Endothelial cell of umbilical vein (primary cell): ENCODE data around the gene DUOXA2. TPM values are rescaled to one million over a fixed set of nuclear protein-coding genes. Genes with fewer than 3 reads are reported as not detected.

Experiments
- BruUV-seq: library from RNA; stranded (reverse); fragments of 400-500 nt; replicated peaks from 2 replicates; lab custom pipeline; 2021; lab: Mats Ljungman, UMichigan
- CTCF ChIA-PET: fragments of 300-600, 350-600 bp; sonication (Branson Sonifier 250); formaldehyde crosslinking; loops from one replicate; lab custom pipeline; 2021; ENCODE audit warnings: antibody characterized with exemption, inconsistent platforms; lab: Charles Lee
- POLR2A ChIA-PET: fragments of 300-600, 350-600 bp; sonication (Branson Sonifier 250); formaldehyde crosslinking; loops from one replicate; lab custom pipeline; 2021; ENCODE audit warnings: antibody characterized with exemption, inconsistent platforms; lab: Charles Lee
- DNase-seq: peaks from one replicate; pipeline ENCODE4 v3.0.0-alpha.2; 2011; ENCODE audit warnings: low read depth, low spot score
- FAIRE-seq: peaks from 2 replicates; lab custom pipeline; 2011; peaks lifted over from hg19 to GRCh38; lab: Jason Lieb, UNC
- H2AFZ ChIP-seq: 2 replicates; pipeline ENCODE4 v1.6.0; 2012; ENCODE audit warnings: low read depth, low read length, control low read depth, inconsistent platforms
- H3K27ac ChIP-seq: 2 replicates; pipeline ENCODE4 v1.5.1; 2011; ENCODE audit warnings: low read depth, mild to moderate bottlenecking, control low read depth, low read length, moderate library complexity; ENCODE audit not compliant: insufficient read depth
- H3K27me3 ChIP-seq, 2 experiments: 2 replicates each; pipeline versions ENCODE4 v1.6.0 to v1.6.1; 2011; ENCODE audit warnings: low read length in 2 of 2, mixed read lengths in 1 of 2; ENCODE audit not compliant: control insufficient read depth in 2 of 2, insufficient read depth in 2 of 2
- H3K36me3 ChIP-seq, 2 experiments: 2 replicates in 1 of 2; 3 replicates in 1 of 2; pipeline ENCODE4 v1.5.1; 2011; ENCODE audit warnings: low read length in 2 of 2, mild to moderate bottlenecking in 1 of 2, moderate library complexity in 1 of 2; ENCODE audit not compliant: control insufficient read depth in 2 of 2, insufficient read depth in 2 of 2; ENCODE audit errors: extremely low read depth in 1 of 2
- H3K4me1 ChIP-seq: 3 replicates; pipeline ENCODE4 v1.5.1; 2011; ENCODE audit warnings: mild to moderate bottlenecking, low read length; ENCODE audit not compliant: control insufficient read depth, insufficient read depth; ENCODE audit errors: extremely low read depth
- H3K4me2 ChIP-seq: 2 replicates; pipeline ENCODE4 v1.6.1; 2011; ENCODE audit warnings: low read length, control low read depth, mixed read lengths; ENCODE audit not compliant: insufficient read depth
- H3K4me3 ChIP-seq, 3 experiments: fragments of 200-600 bp in 1 of 3; sonication (generic), shearing (Covaris generic) in 1 of 3; replicated peaks in 1 of 3; 2 replicates each; pipeline ENCODE4 v1.5.1; 2011 to 2016; ENCODE audit warnings: control low read depth in 3 of 3, low read length in 3 of 3, mild to moderate bottlenecking in 2 of 3, inconsistent platforms in 1 of 3, low read depth in 1 of 3, moderate library complexity in 1 of 3; ENCODE audit not compliant: insufficient read depth in 1 of 3
- H3K79me2 ChIP-seq: 2 replicates; pipeline ENCODE4 v1.6.0; 2012; ENCODE audit warnings: low read length, inconsistent platforms; ENCODE audit not compliant: control insufficient read depth, insufficient read depth
- H3K9ac ChIP-seq: replicated peaks from 2 replicates; pipeline ENCODE3; 2011; ENCODE audit warnings: low read length, control low read depth; ENCODE audit not compliant: insufficient read depth; ENCODE audit errors: extremely low read depth
- H3K9me1 ChIP-seq: replicated peaks from 3 replicates; pipeline ENCODE4 v1.6.0; 2011; ENCODE audit warnings: mild to moderate bottlenecking, low read length; ENCODE audit not compliant: control insufficient read depth, insufficient read depth; ENCODE audit errors: extremely low read depth
- H3K9me3 ChIP-seq: replicated peaks from 2 replicates; pipeline ENCODE4 v1.5.1; 2012; ENCODE audit warnings: low read length, inconsistent platforms; ENCODE audit not compliant: control insufficient read depth, insufficient read depth
- H4K20me1 ChIP-seq: replicated peaks from 2 replicates; pipeline ENCODE3; 2011; ENCODE audit warnings: mild to moderate bottlenecking, low read length; ENCODE audit not compliant: control insufficient read depth, insufficient read depth; ENCODE audit errors: extremely low read depth
- CTCF ChIP-seq, 2 donors: IDR thresholded peaks; 1 replicate in 1 of 2; 2 replicates in 1 of 2; pipeline ENCODE4 v1.5.1; 2011; ENCODE audit warnings: low read length in 2 of 2, mild to moderate bottlenecking in 2 of 2, moderate library complexity in 2 of 2, control low read depth in 1 of 2, inconsistent platforms in 1 of 2, low read depth in 1 of 2; ENCODE audit not compliant: insufficient read depth in 1 of 2; ENCODE audit errors: extremely low read depth in 1 of 2
- EZH2 ChIP-seq: IDR thresholded peaks from 2 replicates; pipeline ENCODE4 v1.6.1; 2012; ENCODE audit warnings: borderline replicate concordance, low read depth, mild to moderate bottlenecking, moderate library complexity, low read length, inconsistent platforms; ENCODE audit not compliant: severe bottlenecking
- FOS ChIP-seq: IDR thresholded peaks from 2 replicates; pipeline ENCODE4 v1.6.1; 2011; ENCODE audit warnings: mild to moderate bottlenecking, low read length, moderate library complexity, borderline replicate concordance; ENCODE audit not compliant: insufficient read depth
- MAX ChIP-seq: IDR thresholded peaks from 2 replicates; pipeline ENCODE4 v1.6.1; 2011; ENCODE audit not compliant: insufficient read depth, insufficient read length
- POLR2AphosphoS5 ChIP-seq: IDR thresholded peaks from 2 replicates; pipeline ENCODE4 v1.6.1; 2012; ENCODE audit warnings: low read depth, mild to moderate bottlenecking, control low read depth, low read length, moderate library complexity; ENCODE audit not compliant: insufficient read depth
- dilution Hi-C: fragments of 300-500 bp; cut with MboI; formaldehyde crosslinking; loops from one replicate; pipeline ENCODE4 v1.15.0; 2019; ENCODE audit warnings: low sequenced_read_pairs; ENCODE audit not compliant: extremely low pct_ligation_motif_present
- intact Hi-C: fragments of 100-400 bp; cut with micrococcal nuclease; formaldehyde crosslinking; loops from one replicate; pipeline ENCODE4 v1.10.0; 2022
- polyA plus RNA-seq, 4 experiments: library from polyadenylated mRNA; depleted of rRNA in 3 of 4; stranded (reverse) in 3 of 4; unstranded in 1 of 4; fragments of >200 nt; gene quantifications; 2 replicates each; pipeline versions ENCODE4 v1.2.1 to v1.2.3, GENCODE V29; 2011 to 2012; ENCODE audit warnings: missing spikeins in 1 of 4
- total RNA-seq: library from RNA; stranded (reverse); gene quantifications from 2 replicates; pipeline ENCODE4 v1.2.3, GENCODE V29; 2021

Gene DUOXA2
- total and polyA plus RNA-seq, 2 donors (not counting 3 experiments of a cell fraction or from before 2014, with no cell fraction given): not detected

- Histone ChIP-seq H3K79me2 (no peaks in the 10 kb centered on the region), H3K9me3 (no peaks in the 10 kb centered on the region), H3K4me3 (peak overlapping the region; percentile 54 to 76 (median 61)), H4K20me1 (no peaks in the 10 kb centered on the region), H3K4me2 (peak overlapping the region; percentile 63), H3K9ac (peak overlapping the region; percentile 95), H3K9me1 (no peaks in the 10 kb centered on the region), H3K27ac (peak overlapping the region; percentile 79), H3K36me3 (no peaks in the 10 kb centered on the region), H3K27me3 (no peaks in the 10 kb centered on the region), H3K4me1 (peaks cover 3% of the 10 kb centered on the region), H2AFZ (peak overlapping the region; percentile 72)
- DNase-seq (peak; percentile 72), FAIRE-seq (peak; percentile 91)
- ChIA-PET CTCF (interaction anchor here (0.7 to 2.2 kb wide), 7 partner anchors 10 to 264 kb away, joined by 3 to 8 read pairs (median 4); a partner anchor contains a TSS), POLR2A (interaction anchor here (0.8 kb wide), 1 partner anchor 15 kb away, joined by 3 read pairs; no protein-coding TSS in a partner anchor)
- dilution Hi-C loops (no loop called here), intact Hi-C loops (loop anchor here (1.0 kb wide), 2 partner anchors 31 to 109 kb away; no protein-coding TSS in a partner anchor)
- BruUV-seq: TSS peak; percentile 53
- peak; percentile 52 to 74 for TF ChIP-seq CTCF (IDR thresholded peaks at IDR 0.05; ENCODE audit: extremely low read depth in 1 of 2, insufficient read depth in 1 of 2, low read depth in 1 of 2, low read length in 2 of 2)
- TF ChIP-seq POLR2AphosphoS5: peak; percentile 87
- peak; percentile 15 for TF ChIP-seq MAX
- TF ChIP-seq EZH2: no peak
- TF ChIP-seq FOS: no peak
Observed at GRCh38 chr15:45166834-45167630, 52.9 kb downstream of the DUOXA2 start.
